H1 (cell line): ENCODE data around the gene SLC48A1. TPM values are rescaled to one million over a fixed set of nuclear protein-coding genes. Genes with fewer than 3 reads are reported as not detected.

Source experiments
- CTCF ChIA-PET: fragments of 300-600 bp; sonication (Branson Sonifier 250); formaldehyde crosslinking; loops from one replicate; lab custom pipeline; 2021; ENCODE audit not compliant: partially characterized antibody; lab: Charles Lee
- POLR2A ChIA-PET: fragments of 300-600 bp; sonication (Branson Sonifier 250); formaldehyde crosslinking; loops from one replicate; lab custom pipeline; 2021; ENCODE audit warnings: inconsistent platforms; ENCODE audit not compliant: partially characterized antibody; lab: Charles Lee
- DNase-seq, 2 experiments: peaks; one replicate each; pipeline versions ENCODE4 v3.0.0 to v3.0.0-alpha.2; 2010 to 2022; ENCODE audit warnings: low spot score in 2 of 2, low read depth in 1 of 2, mixed read lengths in 1 of 2
- FAIRE-seq: peaks from 2 replicates; lab custom pipeline; 2011; peaks lifted over from hg19 to GRCh38; lab: Jason Lieb, UNC
- H2AFZ ChIP-seq: 2 replicates; pipeline ENCODE4 v1.8.1; 2012; ENCODE audit warnings: low read length, inconsistent platforms
- H2AK5ac ChIP-seq: 2 replicates; pipeline ENCODE4 v1.6.1; 2013; ENCODE audit warnings: low read depth, low read length
- H2BK120ac ChIP-seq: replicated peaks from 2 replicates; pipeline ENCODE3; 2013; ENCODE audit warnings: low read depth, low read length, inconsistent platforms
- H2BK12ac ChIP-seq: 2 replicates; pipeline ENCODE4 v1.6.1; 2013; ENCODE audit warnings: low read depth, low read length
- H2BK15ac ChIP-seq: 2 replicates; pipeline ENCODE4 v1.6.1; 2013; ENCODE audit warnings: low read length
- H2BK20ac ChIP-seq: 2 replicates; pipeline ENCODE4 v1.6.1; 2013; ENCODE audit warnings: low read length
- H2BK5ac ChIP-seq: 2 replicates; pipeline ENCODE4 v1.6.1; 2013; ENCODE audit warnings: low read depth, low read length
- H3K14ac ChIP-seq: 2 replicates; pipeline ENCODE4 v1.6.1; 2013; ENCODE audit warnings: inconsistent platforms; ENCODE audit not compliant: insufficient read length
- H3K18ac ChIP-seq: 2 replicates; pipeline ENCODE4 v1.6.1; 2013; ENCODE audit warnings: low read length; ENCODE audit errors: extremely low read depth
- H3K23ac ChIP-seq: 2 replicates; pipeline ENCODE4 v1.6.1; 2013; ENCODE audit warnings: inconsistent platforms; ENCODE audit not compliant: insufficient read length
- H3K23me2 ChIP-seq: 2 replicates; pipeline ENCODE4 v1.6.1; 2013; ENCODE audit warnings: low read depth, low read length
- H3K27ac ChIP-seq: 2 replicates; pipeline ENCODE4 v1.6.1; 2011; ENCODE audit warnings: low read depth, low read length, inconsistent platforms
- H3K27me3 ChIP-seq, 4 experiments: replicated peaks in 1 of 4; 1 replicate in 1 of 4; 2 replicates in 3 of 4; pipeline versions ENCODE4 v1.6.1 to v1.8.1; 2011 to 2013; ENCODE audit warnings: low read length in 3 of 4, mild to moderate bottlenecking in 3 of 4, inconsistent platforms in 2 of 4, mixed read lengths in 2 of 4, moderate library complexity in 1 of 4; ENCODE audit not compliant: control insufficient read depth in 3 of 4, insufficient read depth in 3 of 4; ENCODE audit errors: extremely low read depth in 1 of 4
- H3K36me3 ChIP-seq, 4 experiments: 2 replicates each; pipeline versions ENCODE4 v1.6.1 to v1.8.1; 2011 to 2013; ENCODE audit warnings: mild to moderate bottlenecking in 4 of 4, low read length in 3 of 4, moderate library complexity in 2 of 4, control low read depth in 1 of 4, inconsistent platforms in 1 of 4; ENCODE audit not compliant: insufficient read depth in 4 of 4, control insufficient read depth in 2 of 4
- H3K4ac ChIP-seq: replicated peaks from 2 replicates; pipeline ENCODE3; 2013; ENCODE audit warnings: low read length, low read depth, mixed read lengths, inconsistent platforms; ENCODE audit not compliant: insufficient read length
- H3K4me1 ChIP-seq, 4 experiments: replicated peaks in 1 of 4; 1 replicate in 1 of 4; 2 replicates in 3 of 4; pipeline versions ENCODE4 v1.6.1 to v1.8.1; 2011 to 2013; ENCODE audit warnings: low read length in 3 of 4, inconsistent platforms in 2 of 4, mixed read lengths in 1 of 4; ENCODE audit not compliant: insufficient read depth in 4 of 4, control insufficient read depth in 3 of 4
- H3K4me2 ChIP-seq, 2 experiments: 2 replicates each; pipeline versions ENCODE4 v1.6.1 to v1.8.1; 2011 to 2013; ENCODE audit warnings: low read depth in 2 of 2, low read length in 2 of 2, control low read depth in 1 of 2, inconsistent platforms in 1 of 2, mild to moderate bottlenecking in 1 of 2; ENCODE audit not compliant: insufficient read depth in 1 of 2
- H3K4me3 ChIP-seq, 4 experiments: fragments of 200-600, 300-600 bp in 1 of 4; sonication (generic), shearing (Covaris generic), sonication (Bioruptor Twin) in 1 of 4; 2 replicates each; pipeline versions ENCODE4 v1.5.1 to v1.8.1; 2011 to 2016; ENCODE audit warnings: low read length in 4 of 4, low read depth in 3 of 4, control low read depth in 2 of 4, inconsistent platforms in 2 of 4, mild to moderate bottlenecking in 2 of 4, mixed read lengths in 1 of 4, moderate library complexity in 1 of 4; ENCODE audit not compliant: insufficient read depth in 2 of 4; ENCODE audit errors: extremely low read depth in 1 of 4
- H3K56ac ChIP-seq: replicated peaks from 2 replicates; pipeline ENCODE3; 2013; ENCODE audit warnings: low read depth, mild to moderate bottlenecking, mixed read lengths, low read length, inconsistent platforms; ENCODE audit not compliant: insufficient read length
- H3K79me1 ChIP-seq: 2 replicates; pipeline ENCODE4 v1.6.1; 2013; ENCODE audit warnings: low read depth, low read length, control low read depth
- H3K79me2 ChIP-seq, 2 experiments: 2 replicates each; pipeline versions ENCODE4 v1.6.1 to v1.8.1; 2012 to 2013; ENCODE audit warnings: low read length in 2 of 2, mild to moderate bottlenecking in 2 of 2, inconsistent platforms in 1 of 2; ENCODE audit not compliant: insufficient read depth in 2 of 2, control insufficient read depth in 1 of 2
- H3K9ac ChIP-seq, 4 experiments: replicated peaks in 1 of 4; 1 replicate in 1 of 4; 2 replicates in 3 of 4; pipeline versions ENCODE4 v1.6.1 to v1.8.1; 2011 to 2013; ENCODE audit warnings: low read depth in 3 of 4, low read length in 3 of 4, control low read depth in 2 of 4, mild to moderate bottlenecking in 2 of 4, moderate library complexity in 2 of 4, inconsistent platforms in 1 of 4; ENCODE audit errors: extremely low read depth in 1 of 4
- H3K9me3 ChIP-seq, 2 experiments: 2 replicates each; pipeline versions ENCODE4 v1.6.1 to v1.8.1; 2012 to 2013; ENCODE audit warnings: mild to moderate bottlenecking in 2 of 2, moderate library complexity in 2 of 2, control low read depth in 1 of 2, inconsistent platforms in 1 of 2, low read depth in 1 of 2, low read length in 1 of 2, mixed read lengths in 1 of 2; ENCODE audit not compliant: insufficient read depth in 2 of 2
- H4K20me1 ChIP-seq, 2 experiments: replicated peaks in 1 of 2; 2 replicates each; pipeline versions ENCODE3 to v1.8.1; 2011 to 2013; ENCODE audit warnings: inconsistent platforms in 2 of 2, low read length in 2 of 2, mild to moderate bottlenecking in 1 of 2; ENCODE audit not compliant: insufficient read depth in 2 of 2, control insufficient read depth in 1 of 2
- H4K5ac ChIP-seq: 2 replicates; pipeline ENCODE4 v1.6.1; 2013; ENCODE audit warnings: low read length, low read depth, mixed read lengths, inconsistent platforms; ENCODE audit not compliant: insufficient read length
- H4K8ac ChIP-seq: 2 replicates; pipeline ENCODE4 v1.8.0; 2013; ENCODE audit warnings: mild to moderate bottlenecking, moderate library complexity, low read length, inconsistent platforms; ENCODE audit not compliant: insufficient read depth; ENCODE audit errors: extremely low read depth
- H4K91ac ChIP-seq: replicated peaks from 2 replicates; pipeline ENCODE3; 2013; ENCODE audit warnings: low read length, mixed read lengths, inconsistent platforms; ENCODE audit not compliant: insufficient read length
- ASH2L ChIP-seq: fragments of 200-600, 300-600 bp; sonication (generic); IDR thresholded peaks from one replicate; pipeline ENCODE4 v1.7.1; 2017; ENCODE audit warnings: low read length
- CHD2 ChIP-seq: IDR thresholded peaks from 2 replicates; pipeline ENCODE4 v1.6.1; 2012; ENCODE audit warnings: low read length, improper control_type of control experiment
- CTBP2 ChIP-seq: IDR thresholded peaks from 2 replicates; pipeline ENCODE4 v1.7.0; 2011; ENCODE audit warnings: borderline replicate concordance, mild to moderate bottlenecking, moderate library complexity, mixed read lengths, low read length; ENCODE audit not compliant: insufficient read depth, insufficient read length
- EGR1 ChIP-seq: IDR thresholded peaks from 2 replicates; pipeline ENCODE4 v1.6.1; 2011; ENCODE audit warnings: low read depth, low read length, borderline replicate concordance
- HDAC2 ChIP-seq, 2 experiments: fragments of 300-600 bp in 1 of 2; sonication (generic) in 1 of 2; IDR thresholded peaks; 2 replicates each; pipeline ENCODE4 v1.6.1; 2011 to 2012; ENCODE audit warnings: low read depth in 2 of 2, low read length in 2 of 2, mild to moderate bottlenecking in 2 of 2, moderate library complexity in 2 of 2, borderline replicate concordance in 1 of 2, inconsistent platforms in 1 of 2
- NRF1 ChIP-seq: IDR thresholded peaks from 2 replicates; pipeline ENCODE4 v1.6.1; 2011; ENCODE audit warnings: mild to moderate bottlenecking, low read depth, low read length, improper control_type of control experiment
- SIRT6 ChIP-seq: IDR thresholded peaks from one replicate; pipeline ENCODE4 v1.7.1; 2012; ENCODE audit warnings: low read length, inconsistent platforms
- SIX5 ChIP-seq: IDR thresholded peaks from 2 replicates; pipeline ENCODE4 v1.6.1; 2011; ENCODE audit warnings: mild to moderate bottlenecking, low read depth, low read length
- TAF1 ChIP-seq: IDR thresholded peaks from 2 replicates; pipeline ENCODE4 v1.6.1; 2011; ENCODE audit warnings: mild to moderate bottlenecking, low read depth, low read length
- TEAD4 ChIP-seq: IDR thresholded peaks from 2 replicates; pipeline ENCODE4 v1.6.1; 2012; ENCODE audit warnings: low read depth, low read length, inconsistent platforms, mixed read lengths
- WGBS, 2 experiments: shearing (Covaris generic) in 1 of 2; methylation state at CpG; one replicate each; pipeline versions ENCODE4 v1.1.6 to v1.1.7; 2013 to 2015; ENCODE audit warnings: low lambda C conversion rate in 2 of 2, mixed read lengths in 2 of 2, inconsistent platforms in 1 of 2, low coverage in 1 of 2, missing lambda C conversion rate in 1 of 2; ENCODE audit not compliant: insufficient replicate concordance in 2 of 2, insufficient coverage in 1 of 2, insufficient read length in 1 of 2; ENCODE audit errors: extremely low coverage in 1 of 2, missing lambda C conversion rate in 1 of 2; 5-methylcytosine and 5-hydroxymethylcytosine counted together
- polyA plus RNA-seq, 7 experiments: library from polyadenylated mRNA; depleted of rRNA in 3 of 7; stranded (reverse) in 5 of 7; unstranded in 2 of 7; fragments of >200 nt in 5 of 7; fragments of 200-250 nt in 2 of 7; gene quantifications; 1 replicate in 5 of 7; 2 replicates in 1 of 7; 4 replicates in 1 of 7; pipeline versions ENCODE4 v1.2.1 to v1.2.3, GENCODE V29; 2011 to 2013; ENCODE audit warnings: missing spikeins in 2 of 7, mixed read lengths in 2 of 7
- total RNA-seq: library from RNA; stranded (reverse); fragmentation: NEBNext Ultra II Directional; extraction: Animal tissue kit (Norgen Biotek cat#: 25700); gene quantifications from 2 replicates; pipeline ENCODE4 v1.2.1, GENCODE V29; 2021

SLC48A1 gene
- total and polyA plus RNA-seq, 2 of the 8 experiments (the other 6 are each of a cell fraction or from before 2014, with no cell fraction given) = 9.5 to 14.1 TPM

GRCh38 chr12:47745485-47746041 lies 27.5 kb upstream of the SLC48A1 start:
- DNase-seq = no peak
- POLR2A ChIA-PET = interaction anchor here (0.9 to 7.4 kb wide), 3 partner anchors 10 to 36 kb away, joined by 4 to 79 read pairs (median 62); partner anchors contain the start of gene SLC48A1
- Histone ChIP-seq H3K4me2 (no peak overlapping the region), H3K9ac (no peak overlapping the region), H2AK5ac (no peak overlapping the region), H3K23ac (no peak overlapping the region), H3K4me1 (peaks cover 0 to 10% (median 2%) of the 10 kb centered on the region in 4 experiments; a peak in 4 of 7 replicates), H3K36me3 (no peaks in the 10 kb centered on the region), H3K27me3 (no peaks in the 10 kb centered on the region), H3K79me1 (no peaks in the 10 kb centered on the region), H2AFZ (no peak overlapping the region), H3K14ac (no peak overlapping the region), H4K20me1 (no peaks in the 10 kb centered on the region), H3K56ac (no peak overlapping the region), H2BK15ac (no peak overlapping the region), H4K8ac (no peak overlapping the region; the same call in 1 of the 2 replicates), H3K27ac (no peak overlapping the region)
- TF ChIP-seq TEAD4 (no peak), HDAC2 (IDR thresholded peaks at IDR 0.05; ENCODE audit: borderline replicate concordance in 1 of 2, low read depth in 2 of 2, low read length in 2 of 2) (no peak), NRF1 (no peak), TAF1 (no peak), CHD2 (no peak), SIX5 (no peak), ASH2L (no peak), CTBP2 (no peak), SIRT6 (no peak), EGR1 (no peak)
- TF ChIP-seq, all 59 proteins: peak for 0
- no peaks in the 10 kb centered on the region; the same call in 1 of the 2 replicates for H3K23me2 ChIP-seq
- H2BK120ac ChIP-seq = no peak overlapping the region
- no peaks in the 10 kb centered on the region for H3K9me3 ChIP-seq
- no peak overlapping the region for H2BK20ac ChIP-seq
- no peak overlapping the region for H4K5ac ChIP-seq
- no peak overlapping the region for H3K4me3 ChIP-seq
- CTCF ChIA-PET = interaction anchor here (0.8 to 64.6 kb wide), 8 partner anchors 6 to 95 kb away, joined by 3 to 2442 read pairs (median 378); partner anchors contain the start of genes ENDOU, RAPGEF3 and SLC48A1
- no peak overlapping the region for H4K91ac ChIP-seq
- H2BK5ac ChIP-seq = peak overlapping the region; percentile 24; the same call in 1 of the 2 replicates
- FAIRE-seq = no peak
- WGBS, 2 experiments = 85% methylated on average over 16 of the region's 16 CpGs; no CpG with 5 or more reads in 1 of the 2 experiments
- no peak overlapping the region for H3K18ac ChIP-seq
- no peak overlapping the region for H3K4ac ChIP-seq
- H2BK12ac ChIP-seq = 0 out of 2 replicates have a peak overlapping the region, but pooled peaks have one; percentile 27
- H3K79me2 ChIP-seq = no peaks in the 10 kb centered on the region
